Naive thymus-derived CD8-positive, alpha-beta T cell (primary cell): Measurements from ENCODE around the gene GPD2. TPM values are rescaled to one million over a fixed set of nuclear protein-coding genes. Genes with fewer than 3 reads are reported as not detected.
A peak's percentile ranks its signal among the peaks of the same experiment; 100 is the strongest.

Source experiments
- ATAC-seq, 2 donors: fragments of 150-1000 bp; cut with Tn5 transposase in 1 of 2; sonication (Bioruptor Pico), chemical (Tn5 transposase) in 1 of 2; 1 replicate in 1 of 2; 2 replicates in 1 of 2; pipeline ENCODE4 v1.10.0; 2021; ENCODE audit warnings: mild to moderate bottlenecking in 2 of 2, moderate library complexity in 2 of 2
- POLR2A ChIA-PET: fragments of 350-600 bp; sonication (Branson Sonifier 250); formaldehyde crosslinking; loops from one replicate; lab custom pipeline; 2021; ENCODE audit warnings: antibody characterized with exemption; lab: Charles Lee
- DNase-seq, 10 donors: peaks; one replicate each; pipeline versions ENCODE4 v3.0.0 to v3.0.0-alpha.2; 2020 to 2022
- H3K27ac Mint-ChIP-seq, 10 donors: one replicate each; pipeline ENCODE4 v1.8.0; 2020 to 2022; ENCODE audit warnings: mild to moderate bottlenecking in 10 of 10, mixed read lengths in 10 of 10, moderate library complexity in 4 of 10, inconsistent platforms in 1 of 10
- H3K27me3 Mint-ChIP-seq, 5 donors: one replicate each; pipeline ENCODE4 v1.8.0; 2021 to 2022; ENCODE audit warnings: mixed read lengths in 5 of 5
- H3K36me3 Mint-ChIP-seq, 3 donors: one replicate each; pipeline ENCODE4 v1.8.0; 2020 to 2022; ENCODE audit warnings: mixed read lengths in 3 of 3, mild to moderate bottlenecking in 2 of 3, inconsistent platforms in 1 of 3
- H3K4me1 Mint-ChIP-seq, 4 donors: one replicate each; pipeline ENCODE4 v1.8.0; 2021 to 2022; ENCODE audit warnings: mixed read lengths in 4 of 4
- H3K4me3 Mint-ChIP-seq, 10 donors: one replicate each; pipeline ENCODE4 v1.8.0; 2020 to 2022; ENCODE audit warnings: mild to moderate bottlenecking in 10 of 10, mixed read lengths in 10 of 10, moderate library complexity in 6 of 10, inconsistent platforms in 1 of 10
- H3K9me3 Mint-ChIP-seq, 9 donors: one replicate each; pipeline ENCODE4 v1.8.0; 2020 to 2022; ENCODE audit warnings: mixed read lengths in 9 of 9, mild to moderate bottlenecking in 3 of 9, inconsistent platforms in 1 of 9, moderate library complexity in 1 of 9
- polyA plus RNA-seq, 3 donors: library from polyadenylated mRNA; unstranded; fragments of 300-500 nt; fragmentation: Illumina TruSeq; gene quantifications; one replicate each; pipeline ENCODE4 v1.2.3, GENCODE V29; 2021
- total RNA-seq, 8 experiments: library from RNA in 2 of 8; stranded (reverse) in 2 of 8; gene quantifications; one replicate each; pipeline ENCODE4 v1.2.3 and lab custom pipeline; 2021 to 2026

The GPD2 gene
- total and polyA plus RNA-seq, 5 experiments from 2014 or later = 3.0 to 10.2 (median 4.0) TPM

DNA sequence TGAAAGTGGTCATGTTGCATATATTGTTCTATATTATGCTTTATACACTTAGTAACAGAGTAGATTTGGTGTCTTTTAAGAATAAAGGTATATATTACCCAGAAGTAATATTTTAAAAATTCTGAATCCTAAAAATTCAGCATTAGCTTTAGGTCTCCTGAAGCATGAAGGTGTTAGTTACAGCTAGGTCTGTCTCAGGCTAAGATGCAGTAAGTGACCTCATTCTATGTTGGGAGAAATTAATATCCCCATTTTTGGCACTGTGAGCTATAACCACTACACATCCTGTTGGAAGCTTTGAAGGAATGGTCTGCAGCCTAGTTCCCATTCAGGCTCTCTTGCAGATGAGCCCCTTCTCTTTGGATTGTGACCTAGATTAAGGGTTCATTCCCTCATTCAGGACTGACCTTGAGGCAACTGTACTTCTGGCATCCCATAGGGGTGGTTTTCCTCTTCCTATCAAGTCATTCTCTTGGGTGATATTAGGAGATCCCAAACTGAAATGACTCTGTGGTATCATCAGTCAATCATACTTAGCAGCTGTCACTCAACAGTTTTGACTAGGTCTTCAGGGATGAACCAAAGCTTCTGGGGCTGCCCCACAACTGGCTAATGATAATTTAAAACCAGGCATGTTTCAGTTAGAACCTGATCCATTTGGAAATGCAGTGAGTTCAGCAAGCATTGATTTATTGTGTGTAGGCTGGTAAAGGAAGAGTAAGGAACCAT lies 117.7 kb downstream of the GPD2 start:
- no peaks in the 10 kb centered on the region for H3K27me3 Mint-ChIP-seq
- H3K9me3 Mint-ChIP-seq = no peaks in the 10 kb centered on the region
- POLR2A ChIA-PET = no interaction called here
- no peak for ATAC-seq
- DNase-seq = no peak
- H3K27ac Mint-ChIP-seq = no peak overlapping the region
- H3K4me1 Mint-ChIP-seq = no peaks in the 10 kb centered on the region
- no peak overlapping the region for H3K4me3 Mint-ChIP-seq
- H3K36me3 Mint-ChIP-seq = peaks cover 7 to 35% (median 17%) of the 10 kb centered on the region in 3 donors

DNA sequence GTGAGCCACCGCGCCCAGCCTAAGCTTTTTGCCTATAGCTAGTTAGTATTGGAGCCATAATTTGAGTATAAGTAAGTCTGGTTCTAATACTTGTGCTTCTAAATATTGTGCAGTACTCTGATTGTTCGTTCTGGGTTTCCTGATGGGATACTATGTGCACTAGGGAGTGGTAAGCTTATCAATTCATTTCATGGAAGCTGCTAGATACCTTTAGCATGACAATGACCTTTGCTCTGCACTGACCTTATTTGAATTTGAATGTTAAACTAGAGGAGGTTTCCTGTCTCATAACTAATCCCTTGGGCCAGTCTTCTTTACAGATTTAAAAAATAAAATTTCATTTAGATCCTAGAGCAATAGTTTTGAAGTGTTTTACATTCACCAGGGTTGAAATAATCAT lies 125.1 kb downstream of the GPD2 start:
- Mint-ChIP-seq H3K4me1 (peaks cover 0 to 3% (median 0%) of the 10 kb centered on the region in 4 donors), H3K36me3 (peaks cover 10 to 22% (median 22%) of the 10 kb centered on the region in 3 donors), H3K27ac (no peak overlapping the region), H3K27me3 (no peaks in the 10 kb centered on the region), H3K4me3 (no peak overlapping the region), H3K9me3 (no peaks in the 10 kb centered on the region)
- ATAC-seq (no peak), DNase-seq (no peak)
- POLR2A ChIA-PET = no interaction called here

GRCh38 chr2:156562124-156562523 lies 125.9 kb downstream of the GPD2 start:
- Mint-ChIP-seq H3K9me3 (no peaks in the 10 kb centered on the region), H3K4me3 (no peak overlapping the region), H3K4me1 (peaks cover 0 to 3% (median 0%) of the 10 kb centered on the region in 4 donors), H3K36me3 (peaks cover 10 to 22% (median 20%) of the 10 kb centered on the region in 3 donors), H3K27me3 (no peaks in the 10 kb centered on the region), H3K27ac (no peak overlapping the region)
- ATAC-seq (no peak), DNase-seq (no peak)
- POLR2A ChIA-PET = no interaction called here

DNA sequence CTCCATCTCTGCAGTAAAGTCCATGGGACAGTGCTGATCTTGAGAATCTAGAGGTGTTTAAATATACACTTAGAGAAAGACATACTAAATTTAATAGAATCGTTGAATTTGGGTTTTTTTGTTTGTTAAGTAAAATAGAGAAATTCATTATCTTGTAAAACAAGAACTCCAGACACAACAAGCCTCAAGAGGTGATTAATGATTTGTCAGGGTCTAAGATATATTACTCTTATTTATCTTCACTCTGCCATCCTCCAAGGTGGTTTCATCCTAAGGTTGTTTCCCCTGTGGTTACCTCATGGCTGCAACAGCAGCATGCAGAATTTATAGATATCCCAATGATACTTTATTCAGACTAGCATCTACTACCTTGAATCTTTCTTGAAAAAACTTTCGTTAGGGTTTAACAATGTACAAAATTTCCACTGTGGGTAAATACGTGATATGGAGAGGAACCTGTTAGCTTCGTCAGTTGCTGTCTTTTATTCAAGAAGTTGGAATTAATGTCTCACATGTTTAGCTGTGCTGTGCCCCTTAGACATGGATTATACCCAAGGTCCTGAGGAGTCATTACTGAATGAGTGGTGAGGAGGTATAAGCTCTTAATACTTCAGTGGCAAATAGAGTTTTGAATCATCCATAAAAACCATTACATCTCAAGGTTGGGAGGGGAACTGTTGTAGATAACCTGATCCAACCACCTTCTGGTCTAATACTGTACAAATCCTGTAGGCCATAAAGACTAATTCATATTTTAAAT lies 128.0 kb downstream of the GPD2 start:
- peaks cover 0 to 3% (median 0%) of the 10 kb centered on the region in 4 donors for H3K4me1 Mint-ChIP-seq
- ATAC-seq (no peak), DNase-seq (no peak)
- POLR2A ChIA-PET = interaction anchor here (0.6 to 0.7 kb wide), 2 partner anchors 123 to 229 kb away, joined by 3 read pairs; no protein-coding TSS in a partner anchor
- H3K4me3 Mint-ChIP-seq = no peak overlapping the region
- no peaks in the 10 kb centered on the region for H3K27me3 Mint-ChIP-seq
- H3K9me3 Mint-ChIP-seq = no peaks in the 10 kb centered on the region
- no peak overlapping the region for H3K27ac Mint-ChIP-seq
- H3K36me3 Mint-ChIP-seq = peaks cover under 1 to 17% (median 3%) of the 10 kb centered on the region in 3 donors

- H3K4me1 Mint-ChIP-seq = peaks cover 0 to 3% (median 0%) of the 10 kb centered on the region in 4 donors
- no peak overlapping the region for H3K4me3 Mint-ChIP-seq
- H3K27me3 Mint-ChIP-seq = no peaks in the 10 kb centered on the region
- ATAC-seq (no peak), DNase-seq (no peak)
- POLR2A ChIA-PET = no interaction called here
- no peak overlapping the region for H3K27ac Mint-ChIP-seq
- no peaks in the 10 kb centered on the region for H3K9me3 Mint-ChIP-seq
- peaks cover 0 to 24% (median 7%) of the 10 kb centered on the region in 3 donors for H3K36me3 Mint-ChIP-seq
Observed at GRCh38 chr2:156565066-156565710, 129.0 kb downstream of the GPD2 start.

GRCh38 chr2:156573710-156574109 lies 137.5 kb downstream of the GPD2 start:
- ATAC-seq = no peak
- Mint-ChIP-seq H3K27me3 (no peaks in the 10 kb centered on the region), H3K36me3 (peaks cover 4 to 58% (median 46%) of the 10 kb centered on the region in 3 donors), H3K9me3 (no peaks in the 10 kb centered on the region), H3K27ac (peak overlapping the region in 1 of 10 donors; percentile 11), H3K4me3 (no peak overlapping the region), H3K4me1 (peaks cover 1 to 8% (median 5%) of the 10 kb centered on the region in 4 donors)
- no peak for DNase-seq
- POLR2A ChIA-PET = no interaction called here

GRCh38 chr2:156574112-156574511 lies 137.9 kb downstream of the GPD2 start:
- no peaks in the 10 kb centered on the region for H3K27me3 Mint-ChIP-seq
- no peaks in the 10 kb centered on the region for H3K9me3 Mint-ChIP-seq
- no peak for ATAC-seq
- POLR2A ChIA-PET = no interaction called here
- H3K4me3 Mint-ChIP-seq = no peak overlapping the region
- no peak for DNase-seq
- H3K4me1 Mint-ChIP-seq = peaks cover 1 to 8% (median 6%) of the 10 kb centered on the region in 4 donors
- peaks cover 4 to 56% (median 46%) of the 10 kb centered on the region in 3 donors for H3K36me3 Mint-ChIP-seq
- H3K27ac Mint-ChIP-seq = no peak overlapping the region

- DNase-seq (no peak), ATAC-seq (no peak)
- Mint-ChIP-seq H3K9me3 (no peaks in the 10 kb centered on the region), H3K27me3 (no peaks in the 10 kb centered on the region), H3K27ac (no peak overlapping the region), H3K36me3 (peaks cover 0 to 50% (median 35%) of the 10 kb centered on the region in 3 donors), H3K4me1 (peaks cover 5 to 23% (median 14%) of the 10 kb centered on the region in 4 donors), H3K4me3 (no peak overlapping the region)
- POLR2A ChIA-PET = no interaction called here
Observed at GRCh38 chr2:156576005-156576404, 139.8 kb downstream of the GPD2 start.

DNA sequence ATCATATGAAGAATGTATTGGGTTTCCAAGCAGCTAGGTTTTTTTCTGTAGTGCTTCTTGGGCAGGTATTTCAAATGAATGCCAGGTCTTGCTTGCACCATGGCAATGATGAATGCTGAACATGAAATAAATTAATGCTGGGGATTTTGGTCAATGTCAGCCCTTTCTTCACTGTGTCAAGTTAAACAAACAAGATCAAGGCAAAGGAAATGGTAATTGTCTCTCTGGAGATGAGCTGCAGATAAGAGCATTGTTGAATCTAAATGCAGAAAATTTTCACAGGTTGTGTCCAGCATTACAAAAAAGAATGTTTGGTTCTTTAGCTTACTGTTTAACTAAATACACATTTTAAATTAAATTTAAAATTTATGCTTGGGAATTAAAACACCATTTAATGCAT lies 144.3 kb downstream of the GPD2 start:
- Mint-ChIP-seq H3K4me3 (no peak overlapping the region), H3K36me3 (peaks cover 0 to 44% (median 17%) of the 10 kb centered on the region in 3 donors), H3K27me3 (no peaks in the 10 kb centered on the region), H3K27ac (peak overlapping the region in 1 of 10 donors; percentile 12), H3K4me1 (peaks cover 4 to 15% (median 9%) of the 10 kb centered on the region in 4 donors), H3K9me3 (no peaks in the 10 kb centered on the region)
- POLR2A ChIA-PET = no interaction called here
- DNase-seq (peak in 2 of 10 donors; percentile 7 to 11), ATAC-seq (peak in 1 of 2 donors; percentile 70)

DNA sequence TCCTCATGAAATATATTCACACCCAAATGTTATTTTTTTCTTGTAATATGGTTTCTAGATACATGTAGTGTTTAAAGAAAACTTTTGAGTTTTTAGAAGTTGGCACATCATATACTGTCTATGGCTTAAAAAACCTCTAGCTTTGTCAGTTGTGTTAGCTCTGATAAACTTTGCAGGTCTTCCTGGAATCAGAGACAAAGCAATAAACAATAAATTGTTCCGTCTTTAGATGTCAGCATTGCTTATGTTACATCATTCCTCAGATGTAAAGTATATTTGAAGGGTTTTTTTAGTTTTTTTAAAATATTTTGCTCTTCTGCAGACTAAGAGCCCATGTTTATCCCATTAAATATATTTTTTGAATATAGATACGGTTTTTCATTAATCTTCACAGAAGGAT lies 145.1 kb downstream of the GPD2 start:
- no peaks in the 10 kb centered on the region for H3K27me3 Mint-ChIP-seq
- DNase-seq (no peak), ATAC-seq (no peak)
- no peaks in the 10 kb centered on the region for H3K9me3 Mint-ChIP-seq
- H3K36me3 Mint-ChIP-seq = peaks cover 0 to 44% (median 14%) of the 10 kb centered on the region in 3 donors
- peaks cover 4 to 15% (median 9%) of the 10 kb centered on the region in 4 donors for H3K4me1 Mint-ChIP-seq
- POLR2A ChIA-PET = no interaction called here
- H3K27ac Mint-ChIP-seq = no peak overlapping the region
- no peak overlapping the region for H3K4me3 Mint-ChIP-seq

- ATAC-seq (no peak), DNase-seq (no peak)
- Mint-ChIP-seq H3K4me3 (no peak overlapping the region), H3K9me3 (no peaks in the 10 kb centered on the region), H3K27ac (no peak overlapping the region), H3K36me3 (peaks cover 0 to 24% (median 9%) of the 10 kb centered on the region in 3 donors), H3K4me1 (peaks cover under 1 to 6% (median 4%) of the 10 kb centered on the region in 4 donors), H3K27me3 (no peaks in the 10 kb centered on the region)
- POLR2A ChIA-PET = no interaction called here
Observed at GRCh38 chr2:156585457-156585856, 149.3 kb downstream of the GPD2 start.

DNA sequence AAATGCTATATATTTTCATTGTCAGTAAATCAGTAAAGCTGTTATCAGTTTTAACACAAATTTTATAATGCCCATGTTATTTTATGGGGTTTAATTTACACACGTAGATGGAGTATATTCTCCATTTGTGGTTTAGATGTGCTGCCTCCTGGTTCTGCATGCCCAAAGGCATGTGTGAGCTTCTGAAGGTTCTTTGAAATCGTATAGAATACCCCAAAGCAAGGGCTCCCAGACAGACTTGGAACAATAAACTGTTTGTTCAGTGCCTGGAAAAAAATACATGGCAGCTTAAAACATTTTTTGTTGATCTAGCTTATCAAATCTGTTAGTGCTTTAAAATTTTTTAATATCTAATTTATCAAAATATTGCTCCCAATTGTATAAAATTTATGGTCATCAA lies 150.4 kb downstream of the GPD2 start:
- Mint-ChIP-seq H3K4me1 (peaks cover 0 to 2% (median 0%) of the 10 kb centered on the region in 4 donors), H3K27ac (no peak overlapping the region), H3K27me3 (no peaks in the 10 kb centered on the region), H3K9me3 (no peaks in the 10 kb centered on the region), H3K4me3 (no peak overlapping the region), H3K36me3 (peaks cover 0 to 24% (median 9%) of the 10 kb centered on the region in 3 donors)
- ATAC-seq (no peak), DNase-seq (no peak)
- POLR2A ChIA-PET = no interaction called here
